Medulla oblongata (tissue), 1 donor: ENCODE measurements around the gene RPL13.
A peak's percentile ranks its signal among the peaks of the same experiment; 100 is the strongest.
"Not testable (repeated sequence)": the region's sequence is repeated elsewhere in the genome, so short reads cannot be mapped to it uniquely, and the experiment has no call there.

ENCODE experiments used
- DNase-seq: peaks from one replicate; pipeline ENCODE4 v3.0.0-alpha.2; 2015; ENCODE audit errors: extremely low spot score

Gene RPL13

DNA sequence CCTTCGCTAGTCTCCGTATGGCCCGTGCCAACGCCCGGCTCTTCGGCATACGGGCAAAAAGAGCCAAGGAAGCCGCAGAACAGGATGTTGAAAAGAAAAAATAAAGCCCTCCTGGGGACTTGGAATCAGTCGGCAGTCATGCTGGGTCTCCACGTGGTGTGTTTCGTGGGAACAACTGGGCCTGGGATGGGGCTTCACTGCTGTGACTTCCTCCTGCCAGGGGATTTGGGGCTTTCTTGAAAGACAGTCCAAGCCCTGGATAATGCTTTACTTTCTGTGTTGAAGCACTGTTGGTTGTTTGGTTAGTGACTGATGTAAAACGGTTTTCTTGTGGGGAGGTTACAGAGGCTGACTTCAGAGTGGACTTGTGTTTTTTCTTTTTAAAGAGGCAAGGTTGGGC lies 2.5 kb downstream of the RPL13 start:
- DNase-seq: peak; percentile 60

DNA sequence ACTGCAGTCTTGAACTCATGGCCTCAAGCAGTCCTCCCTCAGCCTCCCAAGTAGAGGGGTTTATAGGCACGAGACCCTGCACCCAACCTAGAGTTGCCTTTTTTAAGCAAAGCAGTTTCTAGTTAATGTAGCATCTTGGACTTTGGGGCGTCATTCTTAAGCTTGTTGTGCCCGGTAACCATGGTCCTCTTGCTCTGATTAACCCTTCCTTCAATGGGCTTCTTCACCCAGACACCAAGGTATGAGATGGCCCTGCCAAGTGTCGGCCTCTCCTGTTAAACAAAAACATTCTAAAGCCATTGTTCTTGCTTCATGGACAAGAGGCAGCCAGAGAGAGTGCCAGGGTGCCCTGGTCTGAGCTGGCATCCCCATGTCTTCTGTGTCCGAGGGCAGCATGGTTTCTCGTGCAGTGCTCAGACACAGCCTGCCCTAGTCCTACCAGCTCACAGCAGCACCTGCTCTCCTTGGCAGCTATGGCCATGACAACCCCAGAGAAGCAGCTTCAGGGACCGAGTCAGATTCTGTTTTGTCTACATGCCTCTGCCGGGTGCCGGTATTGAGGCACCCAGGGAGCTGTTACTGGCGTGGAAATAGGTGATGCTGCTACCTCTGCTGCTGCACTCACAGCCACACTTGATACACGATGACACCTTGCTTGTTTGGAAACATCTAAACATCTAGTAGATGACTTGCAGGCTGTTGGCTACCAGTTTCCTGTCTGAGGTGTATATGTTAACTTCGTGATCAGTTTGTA lies 3.3 kb downstream of the RPL13 start:
- DNase-seq: no peak

DNA sequence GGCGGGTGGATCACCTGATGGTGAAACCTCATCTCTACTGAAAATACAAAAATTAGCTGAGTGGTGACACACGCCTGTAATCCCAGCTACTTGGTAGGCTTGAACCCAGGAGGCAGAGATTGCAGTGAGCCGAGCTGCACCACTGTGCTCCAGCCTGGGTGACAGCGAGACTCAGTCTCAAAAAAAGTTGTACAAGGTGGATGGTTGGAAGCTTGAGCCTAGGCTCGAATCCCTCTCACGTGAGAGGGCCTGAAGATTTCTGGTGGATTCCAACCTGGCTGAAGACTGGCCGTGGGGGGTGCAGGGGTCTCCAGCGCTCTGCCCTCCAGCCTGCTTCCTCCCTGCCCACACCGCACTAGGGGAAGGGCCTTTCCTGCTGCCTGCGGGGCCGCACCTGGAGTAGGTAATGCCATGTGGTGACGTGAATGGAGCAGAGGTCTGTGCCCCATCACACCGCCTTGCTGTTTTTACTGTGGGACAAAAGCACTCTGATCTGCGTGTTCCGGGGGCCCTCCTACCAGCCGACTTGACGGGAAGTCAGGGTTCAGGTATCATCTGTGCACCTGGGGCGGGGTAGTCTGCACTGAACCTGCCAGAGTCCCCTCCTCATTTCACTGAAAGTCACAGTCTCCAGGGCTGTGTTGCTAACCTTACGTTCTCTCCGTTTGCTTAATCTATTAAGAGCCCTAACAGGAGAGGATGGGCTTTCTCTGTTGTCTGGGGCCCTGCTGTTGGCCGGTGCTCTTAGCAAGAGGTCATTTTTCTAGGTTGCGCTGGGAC lies 4.2 kb downstream of the RPL13 start:
- DNase-seq: no peak

DNA sequence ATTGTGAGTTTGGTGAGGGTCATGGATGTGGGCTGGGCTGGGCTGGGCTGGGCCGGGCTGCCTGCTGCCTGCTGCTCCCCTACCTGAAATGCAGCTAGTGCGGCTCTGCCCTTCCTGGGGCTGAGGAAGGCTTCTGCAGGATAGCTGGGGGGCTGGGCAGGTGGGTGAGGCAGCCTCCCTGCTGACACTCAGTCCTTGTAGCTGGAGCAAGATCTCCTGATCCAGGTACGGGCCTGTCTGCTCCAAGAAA lies 4.7 kb downstream of the RPL13 start:
- DNase-seq: no peak

DNA sequence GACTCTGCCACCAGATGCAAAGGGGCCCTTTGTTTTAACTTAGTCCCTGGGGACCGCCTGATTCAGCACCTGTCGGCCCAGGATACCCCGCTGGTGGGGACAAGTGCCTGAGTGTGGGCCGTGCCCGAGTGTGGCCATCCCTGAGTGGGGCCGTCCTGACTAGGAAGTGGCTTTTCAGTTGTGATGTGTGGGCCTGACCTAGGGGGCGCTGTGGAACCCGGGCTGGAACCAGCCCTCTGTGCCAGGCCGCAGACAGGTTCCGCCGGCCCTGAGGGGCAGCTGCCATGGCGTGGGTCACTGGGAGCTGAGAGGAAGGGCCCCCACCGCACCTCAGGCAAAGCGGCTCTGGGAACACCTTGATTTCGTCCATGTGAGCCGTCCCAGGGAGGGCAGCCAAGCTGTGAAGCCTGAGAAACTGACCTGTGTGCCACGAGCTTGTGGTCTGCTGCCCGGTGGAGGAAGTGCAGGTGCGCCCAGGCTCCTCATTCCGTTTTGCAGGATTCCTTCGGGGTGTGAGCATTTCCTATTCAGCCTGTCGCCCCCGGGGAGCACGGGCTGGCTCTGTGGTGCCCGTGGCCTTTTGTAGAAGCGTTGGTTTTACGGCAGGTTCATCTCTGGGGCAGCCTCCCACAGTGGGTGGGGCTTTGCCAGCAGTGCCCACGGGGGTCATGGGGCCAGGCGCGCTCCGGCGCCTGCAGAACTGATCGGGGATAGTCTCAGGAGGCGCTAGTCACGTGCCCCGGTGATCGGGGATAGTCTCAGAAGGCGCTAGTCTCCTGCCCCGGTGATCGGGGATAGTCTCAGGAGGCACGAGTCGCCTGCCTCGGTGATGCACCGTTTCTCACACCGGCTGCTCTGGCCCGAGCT lies 5.3 kb downstream of the RPL13 start:
- DNase-seq: no peak

DNA sequence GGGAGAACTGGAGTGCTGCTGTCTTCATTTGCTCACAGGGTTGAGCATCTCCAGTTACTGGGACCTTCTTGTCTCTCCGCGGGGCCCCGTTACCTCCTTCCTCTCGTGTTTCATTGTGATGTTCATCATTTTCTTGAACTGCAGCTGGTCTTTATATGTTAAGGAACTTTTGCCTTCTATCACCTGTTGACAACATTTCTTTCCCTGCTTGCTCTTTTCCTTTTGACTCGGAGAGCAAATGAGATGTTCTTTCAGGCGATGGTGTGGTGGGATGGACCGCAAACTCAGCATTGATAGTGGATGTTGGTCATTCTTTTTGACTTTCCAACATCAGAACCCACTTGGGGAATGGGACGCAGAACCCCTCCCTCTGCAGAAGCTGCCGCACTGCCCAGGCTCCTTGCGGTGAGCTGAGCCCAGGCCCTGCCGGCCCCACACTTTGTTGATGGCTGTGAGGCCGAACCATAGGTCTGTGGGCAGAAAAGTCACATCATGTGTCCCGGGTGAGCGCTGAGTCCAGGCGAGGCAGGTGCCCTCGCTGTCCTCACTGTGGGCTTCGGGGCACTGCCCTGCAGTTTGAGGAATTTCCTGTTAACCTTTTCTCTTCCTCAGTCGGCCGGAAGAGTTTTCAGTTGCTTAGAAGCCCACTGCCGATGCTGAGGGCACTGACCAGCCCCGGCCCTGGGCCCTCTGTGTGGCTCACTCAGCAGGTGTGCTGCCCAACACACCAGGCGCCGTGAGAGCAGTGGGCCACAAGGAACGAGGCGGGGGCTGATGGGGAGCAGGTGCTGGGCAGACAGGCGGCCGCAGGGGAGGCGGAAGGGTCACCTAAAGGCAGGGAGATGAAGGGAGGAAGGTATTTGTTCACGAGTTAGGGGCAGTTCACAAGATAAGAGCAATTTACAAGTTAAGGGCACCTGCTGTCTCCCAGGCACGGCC lies 7.4 kb downstream of the RPL13 start:
- no peak for DNase-seq

DNA sequence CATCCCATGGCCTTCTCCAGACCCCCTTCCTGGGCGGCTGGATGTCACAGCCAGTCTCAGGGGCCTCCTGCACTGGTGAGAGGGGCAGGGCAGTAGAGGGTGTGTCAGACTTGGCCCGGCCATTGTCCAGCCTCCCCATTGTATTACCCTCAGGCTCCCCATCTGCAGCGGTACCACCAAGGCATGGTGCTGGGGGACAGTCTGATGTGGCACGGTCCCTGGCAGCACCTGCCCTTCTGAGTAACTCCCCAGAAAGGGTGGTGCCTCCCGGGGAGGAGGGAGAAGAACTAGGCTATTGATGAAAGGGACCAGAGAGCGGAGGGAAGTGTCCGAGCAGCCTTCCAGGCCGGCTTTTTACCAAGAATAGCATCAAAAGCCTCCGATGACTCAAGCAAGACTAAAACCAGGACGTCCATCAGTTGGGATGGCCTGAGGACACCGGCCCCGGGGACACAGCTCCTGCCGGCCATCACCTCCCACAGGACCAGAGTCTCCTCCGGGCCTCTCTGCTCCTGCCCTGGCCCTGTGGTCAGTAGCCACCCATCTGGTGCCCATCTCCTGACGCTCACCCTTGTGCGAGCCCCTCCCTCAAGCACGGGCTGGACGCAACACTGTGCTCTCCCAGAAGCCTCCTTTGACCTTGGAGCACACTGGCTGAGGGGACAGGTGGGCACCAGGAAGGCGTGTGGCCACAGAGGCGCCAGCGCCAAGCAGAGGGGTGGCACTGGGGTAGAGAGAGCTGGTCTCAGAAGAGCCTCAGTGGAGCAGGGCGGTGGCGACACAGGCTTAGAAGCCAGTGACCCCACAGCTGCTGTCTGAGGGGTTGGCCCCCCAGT lies 9.2 kb downstream of the RPL13 start:
- no peak for DNase-seq

DNA sequence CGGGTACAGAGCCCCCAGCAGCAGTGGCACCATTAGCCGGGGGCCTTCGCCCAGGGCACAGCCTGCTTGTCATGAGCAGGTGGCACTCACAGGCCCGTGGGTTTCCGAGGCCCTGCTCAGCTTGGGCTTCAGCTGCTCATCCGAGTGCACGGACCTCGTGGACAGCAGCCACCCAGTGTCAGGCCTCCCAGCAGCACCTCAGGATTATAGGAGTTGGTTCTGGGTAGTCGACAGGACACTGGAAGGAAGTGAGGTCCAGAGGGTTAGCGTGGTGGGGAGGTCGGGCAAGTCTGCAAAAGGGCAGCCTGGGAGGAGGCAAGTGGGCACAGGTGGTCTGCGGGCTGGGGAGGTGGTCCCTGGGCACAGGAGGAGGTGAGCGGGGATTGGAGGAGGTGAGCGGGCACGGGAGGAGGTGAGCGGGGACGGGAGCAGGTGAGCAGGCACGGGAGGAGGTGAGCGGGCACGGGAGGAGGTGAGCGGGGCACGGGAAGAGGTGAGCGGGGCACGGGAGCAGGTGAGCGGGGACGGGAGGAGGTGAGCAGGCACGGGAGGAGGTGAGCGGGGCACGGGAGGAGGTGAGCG lies 10.0 kb downstream of the RPL13 start:
- DNase-seq: no peak

DNA sequence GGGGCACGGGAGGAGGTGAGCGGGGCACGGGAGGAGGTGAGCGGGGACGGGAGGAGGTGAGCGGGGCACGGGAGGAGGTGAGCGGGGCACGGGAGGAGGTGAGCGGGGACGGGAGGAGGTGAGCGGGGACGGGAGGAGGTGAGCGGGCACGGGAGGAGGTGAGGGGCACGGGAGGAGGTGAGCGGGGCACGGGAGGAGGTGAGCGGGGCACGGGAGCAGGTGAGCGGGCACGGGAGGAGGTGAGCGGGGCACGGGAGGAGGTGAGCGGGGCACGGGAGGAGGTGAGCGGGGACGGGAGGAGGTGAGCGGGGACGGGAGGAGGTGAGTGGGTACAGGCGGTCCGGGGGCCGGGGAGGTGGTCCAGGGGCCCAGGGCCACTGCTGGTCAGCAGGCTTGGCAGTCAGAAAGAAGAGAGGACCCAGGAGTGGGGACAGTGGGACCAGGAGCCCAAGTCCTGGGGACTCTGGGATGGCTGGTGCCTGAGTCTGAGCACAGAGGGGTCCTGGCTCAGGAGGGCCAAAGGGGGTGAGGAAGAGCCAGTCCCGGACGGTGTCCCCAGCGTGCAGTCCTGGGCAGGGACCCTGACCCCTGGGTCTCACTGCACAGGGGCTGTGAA lies 10.6 kb downstream of the RPL13 start:
- not testable (repeated sequence) for DNase-seq

DNA sequence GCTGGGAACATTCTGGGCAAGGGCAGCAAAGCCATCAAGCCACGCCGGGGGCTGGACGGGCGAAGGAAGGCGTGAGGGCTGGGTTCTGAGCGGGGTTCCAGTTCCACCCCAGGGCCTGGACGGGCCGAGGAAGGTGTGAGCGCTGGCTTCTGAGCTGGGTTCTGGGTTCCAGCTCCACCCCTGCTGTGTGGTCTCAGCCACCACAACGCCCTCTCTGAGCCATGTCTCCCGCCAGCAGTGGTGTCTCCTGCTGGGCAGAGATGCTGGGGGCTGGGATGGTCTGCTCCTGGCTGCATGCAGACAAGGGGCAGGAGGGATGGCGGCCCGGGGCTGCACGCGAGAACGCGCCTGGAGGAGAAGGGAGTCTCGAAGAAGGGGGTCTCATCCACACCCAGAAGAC lies 11.2 kb downstream of the RPL13 start:
- DNase-seq: no peak

DNA sequence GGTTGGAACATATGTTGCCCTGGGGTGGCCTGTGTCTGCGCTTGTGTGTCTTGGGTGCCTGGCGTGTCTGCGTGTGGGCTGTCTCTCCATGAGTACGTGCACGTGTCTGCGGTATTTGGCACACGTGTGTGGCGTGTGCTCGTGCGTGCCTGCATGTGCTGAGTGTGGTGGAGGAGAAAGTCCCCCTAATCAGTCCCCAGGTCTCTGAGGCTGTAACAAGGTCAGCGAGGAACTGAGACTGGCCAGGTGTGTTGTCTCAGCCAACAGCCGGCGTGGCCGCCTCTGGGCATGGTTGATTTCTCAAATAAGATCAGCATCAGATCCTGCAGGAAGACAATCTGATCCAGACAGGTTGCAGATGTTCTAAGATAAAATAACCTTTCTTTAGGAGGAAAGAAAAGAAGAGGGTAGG lies 11.6 kb downstream of the RPL13 start:
- no peak for DNase-seq

DNA sequence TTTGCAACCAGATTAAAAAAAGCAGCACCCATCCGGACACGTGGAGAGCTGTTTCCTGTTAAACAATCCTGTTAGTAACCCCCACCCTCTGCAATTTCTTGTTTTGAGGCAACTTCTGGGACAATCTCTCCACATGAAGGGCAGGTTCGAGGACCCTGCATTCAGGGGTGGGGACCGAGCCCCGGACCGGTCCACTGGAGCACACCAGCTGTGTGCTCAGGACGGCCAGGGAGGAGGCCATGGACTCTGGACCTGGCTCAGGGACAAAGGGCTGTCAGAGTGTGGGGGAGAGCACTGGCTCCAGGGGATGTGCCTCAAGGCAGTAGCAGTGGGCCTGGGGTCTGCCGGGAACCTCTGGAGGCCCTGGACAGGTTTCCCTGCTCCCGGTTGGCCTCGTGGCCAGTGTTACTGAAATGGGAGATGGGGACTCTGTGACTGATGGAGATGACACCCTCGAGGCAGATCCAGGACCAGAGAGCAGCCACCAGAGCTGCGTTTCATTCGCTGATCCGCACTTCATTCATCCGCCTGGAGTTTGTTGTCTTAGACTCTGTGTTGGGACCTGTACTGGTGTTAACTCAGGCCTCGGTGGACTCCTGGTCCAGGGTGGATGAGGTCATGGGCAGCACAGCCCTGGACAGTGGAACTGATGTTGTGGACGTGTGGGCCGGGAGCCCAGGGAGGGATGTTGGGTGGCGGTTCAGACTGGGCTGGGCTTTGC lies 12.2 kb downstream of the RPL13 start:
- DNase-seq: no peak

DNA sequence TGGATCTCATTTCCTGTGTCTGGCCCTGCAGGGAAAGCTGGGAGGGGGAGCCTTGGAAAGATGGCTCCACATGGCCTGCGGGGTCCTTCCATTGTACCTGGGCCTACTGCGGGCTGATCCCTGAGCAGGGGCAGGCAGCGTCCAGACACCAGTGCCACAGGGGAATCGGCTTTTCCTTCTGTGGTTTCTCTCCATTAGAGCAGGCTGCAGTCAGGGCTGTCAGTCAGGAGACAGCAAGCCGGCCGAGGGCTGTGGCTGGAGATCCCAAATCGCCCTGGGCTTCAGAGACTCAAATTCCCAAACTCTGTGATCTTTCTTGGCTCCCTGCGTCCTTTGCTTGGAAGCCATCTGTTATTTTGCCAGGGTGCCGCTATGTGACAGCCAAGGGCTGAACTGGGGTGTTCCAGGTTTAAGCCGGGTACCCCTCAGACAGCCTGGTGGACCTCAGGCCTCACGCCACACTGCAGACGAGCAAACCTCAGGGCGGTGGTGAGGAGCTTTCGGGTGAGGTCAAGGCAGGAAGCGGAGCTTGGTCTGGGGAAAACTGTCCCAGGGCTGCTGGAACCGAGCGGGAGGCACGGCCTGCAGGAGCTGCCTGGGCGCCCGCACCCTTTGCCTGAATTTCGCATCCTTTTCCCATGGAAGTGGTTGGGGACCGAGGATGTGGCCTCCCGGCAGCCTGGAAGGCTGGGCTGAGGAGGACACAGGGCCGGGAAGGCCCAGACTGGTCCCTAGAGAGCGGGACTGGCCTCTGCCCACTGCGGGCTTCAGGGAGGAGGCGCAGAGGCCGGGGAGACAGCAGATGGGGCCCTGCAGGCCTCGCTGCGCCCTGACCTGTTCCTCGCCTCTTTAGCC lies 13.6 kb downstream of the RPL13 start:
- no peak for DNase-seq

DNA sequence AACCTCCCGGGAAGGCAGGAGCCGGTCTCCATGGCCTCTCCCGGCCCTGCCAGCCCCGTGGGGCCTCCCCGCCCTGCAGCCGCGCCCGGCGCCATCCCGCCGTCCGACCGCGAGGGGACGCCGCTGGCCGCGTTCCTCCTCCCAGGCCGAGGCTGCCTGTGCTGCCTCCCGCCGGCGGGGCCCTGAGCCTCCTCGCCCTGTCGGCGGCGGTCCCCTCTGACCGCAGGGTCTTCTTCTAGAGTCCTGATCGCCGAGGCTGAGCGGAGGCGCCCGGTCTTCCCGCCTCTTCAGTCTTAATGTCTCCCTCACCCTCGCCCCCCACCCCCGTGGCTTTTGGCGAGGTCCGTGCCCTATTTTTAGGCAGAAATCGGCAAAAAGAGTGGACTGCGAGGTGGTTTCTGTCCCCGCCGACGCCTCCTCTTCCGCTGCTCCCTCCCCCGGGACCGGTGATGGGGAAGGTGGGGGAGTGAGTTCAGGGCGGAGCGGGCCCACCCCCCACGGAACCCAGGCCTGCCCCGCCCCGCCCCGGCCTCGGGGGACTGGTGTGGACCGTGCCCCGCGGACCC lies 14.3 kb downstream of the RPL13 start:
- DNase-seq: no peak

DNA sequence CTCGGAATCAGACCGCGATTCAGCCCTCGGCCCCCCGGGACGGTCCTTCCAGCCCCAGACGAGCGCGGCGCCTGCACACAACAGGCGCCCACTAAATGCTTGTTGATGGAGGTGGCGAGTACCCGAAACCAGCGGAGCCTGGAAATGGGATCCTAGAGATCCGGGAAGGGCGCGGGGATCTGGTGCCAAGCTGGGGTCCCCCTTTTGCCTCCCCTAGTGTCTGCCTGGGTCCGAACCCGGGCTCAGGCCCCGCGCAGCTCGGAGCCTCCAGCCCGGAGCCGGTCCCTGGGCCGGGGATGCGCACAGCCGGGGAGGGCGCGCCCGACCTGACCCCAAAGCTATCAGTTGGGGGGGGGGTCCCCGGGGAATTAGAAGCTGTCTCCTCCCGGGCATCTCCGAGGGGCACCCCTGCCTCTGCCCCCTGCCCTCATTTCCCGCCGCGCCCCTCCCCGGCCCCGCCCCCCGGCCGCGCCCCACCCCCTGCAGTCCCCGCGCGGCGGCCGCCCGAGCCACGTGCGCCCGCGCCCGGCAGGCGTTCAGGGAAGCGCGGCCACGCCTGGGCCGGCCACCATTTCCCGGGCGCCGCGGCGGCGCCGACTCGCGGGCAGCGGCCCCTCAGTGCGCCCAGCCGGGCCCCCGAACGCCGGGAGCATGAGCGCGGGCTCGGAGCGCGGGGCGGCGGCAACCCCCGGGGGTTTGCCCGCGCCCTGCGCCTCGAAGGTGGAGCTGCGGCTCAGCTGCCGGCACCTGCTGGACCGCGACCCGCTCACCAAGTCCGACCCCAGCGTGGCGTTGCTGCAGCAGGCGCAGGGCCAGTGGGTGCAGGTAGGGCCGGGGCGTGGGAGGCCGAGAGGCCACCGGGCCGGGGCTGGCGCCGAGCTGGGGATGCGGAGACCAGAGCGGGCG lies 15.0 kb downstream of the RPL13 start, which contains the start of gene CPNE7:
CPNE7 (plus strand) TSS at position 512 of the 906 bp plus-strand sequence; CDS start at position 652, 140 bp downstream.
- DNase-seq: no peak
